ENCODE measurements around the gene BTRC. TPM values are rescaled to one million over a fixed set of nuclear protein-coding genes. Genes with fewer than 3 reads are reported as not detected.
A peak's percentile ranks its signal among the peaks of the same experiment; 100 is the strongest.
"Not testable (repeated sequence)": the region's sequence is repeated elsewhere in the genome, so short reads cannot be mapped to it uniquely, and the experiment has no call there.

BTRC gene
- polyA plus RNA-seq, 3 donors = 2.8 to 4.3 (median 3.1) TPM

DNA sequence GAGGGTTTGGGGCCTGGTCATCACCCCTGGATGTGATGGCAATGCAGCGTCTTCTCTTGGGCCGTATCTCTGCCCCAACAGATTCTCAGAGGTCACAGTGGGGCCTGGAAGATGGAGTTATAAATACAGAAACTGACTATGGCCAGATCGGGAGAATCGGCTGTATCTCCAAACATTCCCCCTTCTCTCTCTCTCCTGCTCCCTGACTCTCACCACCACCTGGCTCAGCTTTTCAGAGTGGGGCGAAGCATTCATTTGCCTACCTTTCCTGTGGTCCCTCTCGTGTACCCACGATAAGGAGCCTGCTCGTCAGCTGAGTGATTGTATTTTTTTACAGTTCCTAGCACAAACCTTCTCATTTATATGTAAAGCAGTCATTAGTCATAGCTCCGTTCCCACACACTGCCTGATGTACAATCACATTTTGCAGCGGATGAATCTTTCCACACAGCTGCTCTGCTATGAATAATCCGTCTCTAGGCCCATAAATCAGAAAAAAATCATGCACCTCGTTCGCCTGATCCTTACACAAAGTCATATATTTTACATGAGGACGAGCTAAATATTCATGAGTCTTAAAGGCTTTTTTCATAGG, 23.2 kb upstream of the BTRC start:
- Mint-ChIP-seq H3K4me1 (no peaks in the 10 kb centered on the region), H3K36me3 (no peaks in the 10 kb centered on the region), H3K4me3 (peak overlapping the region in 1 of 2 donors; percentile 19), H3K27ac (no peak overlapping the region), H3K9me3 (peaks cover 0 to 12% (median 5%) of the 10 kb centered on the region in 7 donors), H3K27me3 (ENCODE audit: low read depth in 3 of 3) (peaks cover 15 to 27% (median 23%) of the 10 kb centered on the region in 3 donors)
- Histone ChIP-seq H3K4me1 (ENCODE audit: control insufficient read depth in 1 of 2, insufficient read depth in 2 of 2, low read length in 2 of 2) (no peaks in the 10 kb centered on the region), H3K9ac (ENCODE audit: insufficient read depth, low read length, poor library complexity, severe bottlenecking) (no peak overlapping the region), H3K9me3 (replicated peaks in 1 of 2; ENCODE audit: control insufficient read depth in 1 of 2, insufficient read depth in 1 of 2, low read length in 2 of 2) (no peaks in the 10 kb centered on the region), H3K79me2 (ENCODE audit: insufficient read depth, low read length) (no peaks in the 10 kb centered on the region), H4K20me1 (ENCODE audit: insufficient read depth, low read length) (no peaks in the 10 kb centered on the region), H3K4me2 (replicated peaks; ENCODE audit: extremely low read depth, low read length, poor library complexity, severe bottlenecking) (no peak overlapping the region), H3K27ac (ENCODE audit: low read depth in 1 of 2, low read length in 2 of 2) (no peak overlapping the region), H2AFZ (ENCODE audit: insufficient read depth, low read depth, low read length, poor library complexity, severe bottlenecking) (no peak overlapping the region), H3K27me3 (ENCODE audit: control insufficient read depth in 2 of 2, insufficient read depth in 2 of 2, low read length in 2 of 2) (peaks cover 0 to 13% of the 10 kb centered on the region in 2 donors), H3K4me3 (replicated peaks in 1 of 3; ENCODE audit: low read depth in 2 of 3, low read length in 3 of 3) (no peak overlapping the region), H3K36me3 (replicated peaks in 1 of 2; ENCODE audit: control insufficient read depth in 1 of 2, insufficient read depth in 2 of 2, low read length in 2 of 2) (no peaks in the 10 kb centered on the region)
- WGBS (ENCODE audit: insufficient coverage) = 86% methylated on average over 10 of the region's 14 CpGs
- intact Hi-C loops (cut with micrococcal nuclease) = no loop called here
- TF ChIP-seq, protein P1, sequence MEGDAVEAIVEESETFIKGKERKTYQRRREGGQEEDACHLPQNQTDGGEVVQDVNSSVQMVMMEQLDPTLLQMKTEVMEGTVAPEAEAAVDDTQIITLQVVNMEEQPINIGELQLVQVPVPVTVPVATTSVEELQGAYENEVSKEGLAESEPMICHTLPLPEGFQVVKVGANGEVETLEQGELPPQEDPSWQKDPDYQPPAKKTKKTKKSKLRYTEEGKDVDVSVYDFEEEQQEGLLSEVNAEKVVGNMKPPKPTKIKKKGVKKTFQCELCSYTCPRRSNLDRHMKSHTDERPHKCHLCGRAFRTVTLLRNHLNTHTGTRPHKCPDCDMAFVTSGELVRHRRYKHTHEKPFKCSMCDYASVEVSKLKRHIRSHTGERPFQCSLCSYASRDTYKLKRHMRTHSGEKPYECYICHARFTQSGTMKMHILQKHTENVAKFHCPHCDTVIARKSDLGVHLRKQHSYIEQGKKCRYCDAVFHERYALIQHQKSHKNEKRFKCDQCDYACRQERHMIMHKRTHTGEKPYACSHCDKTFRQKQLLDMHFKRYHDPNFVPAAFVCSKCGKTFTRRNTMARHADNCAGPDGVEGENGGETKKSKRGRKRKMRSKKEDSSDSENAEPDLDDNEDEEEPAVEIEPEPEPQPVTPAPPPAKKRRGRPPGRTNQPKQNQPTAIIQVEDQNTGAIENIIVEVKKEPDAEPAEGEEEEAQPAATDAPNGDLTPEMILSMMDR (IDR thresholded peaks at IDR 0.05) = no peak
- DNase-seq = no peak

DNA sequence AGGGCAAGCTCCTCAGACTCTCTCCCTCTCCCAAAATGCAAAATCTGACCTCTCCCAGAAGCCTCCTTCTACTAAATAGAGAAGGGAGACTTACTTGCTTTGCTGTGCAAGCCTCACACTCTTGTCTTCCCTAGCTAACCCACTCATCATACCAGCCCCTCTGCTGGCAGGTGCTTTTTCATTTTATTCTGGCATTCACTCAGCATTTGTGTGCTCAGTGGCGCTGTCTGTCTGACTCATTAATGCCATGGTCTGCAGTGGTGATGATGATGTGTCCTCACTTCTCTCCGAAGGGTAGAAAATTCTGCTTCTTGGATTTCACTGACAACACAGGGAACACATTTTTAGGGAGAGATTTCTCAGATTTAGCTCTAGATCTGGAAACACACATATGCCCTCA, 22.0 kb upstream of the BTRC start:
- Mint-ChIP-seq H3K36me3 (no peaks in the 10 kb centered on the region), H3K9me3 (peaks cover 0 to 10% (median under 1%) of the 10 kb centered on the region in 7 donors)
- TF ChIP-seq, protein P1 (IDR thresholded peaks at IDR 0.05) = no peak

DNA sequence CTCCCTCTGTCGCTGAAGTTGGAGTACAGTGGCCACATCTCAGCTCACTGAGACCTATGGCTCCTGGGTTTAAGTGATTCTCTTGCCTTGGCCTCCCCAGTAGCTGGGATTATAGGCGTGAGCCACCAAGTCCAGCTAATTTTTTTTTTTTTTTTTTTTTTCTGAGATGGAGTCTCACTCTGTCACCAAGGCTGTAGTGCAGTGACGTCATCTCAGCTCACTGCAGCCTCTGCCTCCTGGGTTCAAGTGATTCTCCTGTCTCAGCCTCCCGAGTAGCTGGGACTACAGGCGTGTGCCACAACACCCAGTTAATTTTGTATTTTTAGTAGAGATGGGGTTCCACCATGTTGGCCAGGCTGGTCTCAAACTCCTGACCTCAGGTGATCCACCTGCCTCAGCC, 19.7 kb upstream of the BTRC start:
- H3K79me2 ChIP-seq (ENCODE audit: insufficient read depth, low read length); H3K4me1 ChIP-seq (ENCODE audit: control insufficient read depth in 1 of 2, insufficient read depth in 2 of 2, low read length in 2 of 2); H3K36me3 Mint-ChIP-seq; H3K9me3 ChIP-seq (replicated peaks in 1 of 2; ENCODE audit: control insufficient read depth in 1 of 2, insufficient read depth in 1 of 2, low read length in 2 of 2); DNase-seq; H3K4me3 ChIP-seq (replicated peaks in 1 of 3; ENCODE audit: low read depth in 2 of 3, low read length in 3 of 3); H3K27ac ChIP-seq (ENCODE audit: low read depth in 1 of 2, low read length in 2 of 2); intact Hi-C loops (cut with micrococcal nuclease); H3K36me3 ChIP-seq (replicated peaks in 1 of 2; ENCODE audit: control insufficient read depth in 1 of 2, insufficient read depth in 2 of 2, low read length in 2 of 2); H3K4me3 Mint-ChIP-seq; H3K4me2 ChIP-seq (replicated peaks; ENCODE audit: extremely low read depth, low read length, poor library complexity, severe bottlenecking); H3K27ac Mint-ChIP-seq; H2AFZ ChIP-seq (ENCODE audit: insufficient read depth, low read depth, low read length, poor library complexity, severe bottlenecking); H3K9me3 Mint-ChIP-seq; H3K4me1 Mint-ChIP-seq; H3K9ac ChIP-seq (ENCODE audit: insufficient read depth, low read length, poor library complexity, severe bottlenecking); H4K20me1 ChIP-seq (ENCODE audit: insufficient read depth, low read length); H3K27me3 ChIP-seq (ENCODE audit: control insufficient read depth in 2 of 2, insufficient read depth in 2 of 2, low read length in 2 of 2): not testable (repeated sequence)
- WGBS (ENCODE audit: insufficient coverage) = 100% methylated on average over 1 of the region's 5 CpGs
- H3K27me3 Mint-ChIP-seq (ENCODE audit: low read depth in 3 of 3) = peaks cover 17 to 31% (median 28%) of the 10 kb centered on the region in 3 donors

More for the DNA sequence above, 22.0 kb upstream of the BTRC start:
- no peak overlapping the region for H3K27ac Mint-ChIP-seq
- no peaks in the 10 kb centered on the region for H3K79me2 ChIP-seq (ENCODE audit: insufficient read depth, low read length)
- no peaks in the 10 kb centered on the region for H3K9me3 ChIP-seq (replicated peaks in 1 of 2; ENCODE audit: control insufficient read depth in 1 of 2, insufficient read depth in 1 of 2, low read length in 2 of 2)
- H3K27me3 ChIP-seq (ENCODE audit: control insufficient read depth in 2 of 2, insufficient read depth in 2 of 2, low read length in 2 of 2) = peaks cover 0 to 5% of the 10 kb centered on the region in 2 donors
- H2AFZ ChIP-seq (ENCODE audit: insufficient read depth, low read depth, low read length, poor library complexity, severe bottlenecking) = no peak overlapping the region
- H4K20me1 ChIP-seq (ENCODE audit: insufficient read depth, low read length) = no peaks in the 10 kb centered on the region
- H3K4me3 ChIP-seq (replicated peaks in 1 of 3; ENCODE audit: low read depth in 2 of 3, low read length in 3 of 3) = no peak overlapping the region
- no peaks in the 10 kb centered on the region for H3K4me1 Mint-ChIP-seq
- no peaks in the 10 kb centered on the region for H3K36me3 ChIP-seq (replicated peaks in 1 of 2; ENCODE audit: control insufficient read depth in 1 of 2, insufficient read depth in 2 of 2, low read length in 2 of 2)
- H3K4me2 ChIP-seq (replicated peaks; ENCODE audit: extremely low read depth, low read length, poor library complexity, severe bottlenecking) = no peak overlapping the region
- DNase-seq = no peak
- no peak overlapping the region for H3K27ac ChIP-seq (ENCODE audit: low read depth in 1 of 2, low read length in 2 of 2)
- H3K4me3 Mint-ChIP-seq = no peak overlapping the region
- H3K27me3 Mint-ChIP-seq (ENCODE audit: low read depth in 3 of 3) = peaks cover 15 to 27% (median 22%) of the 10 kb centered on the region in 3 donors
- intact Hi-C loops (cut with micrococcal nuclease) = no loop called here
- no peak overlapping the region for H3K9ac ChIP-seq (ENCODE audit: insufficient read depth, low read length, poor library complexity, severe bottlenecking)
- no peaks in the 10 kb centered on the region for H3K4me1 ChIP-seq (ENCODE audit: control insufficient read depth in 1 of 2, insufficient read depth in 2 of 2, low read length in 2 of 2)
- WGBS (ENCODE audit: insufficient coverage) = 100% methylated on average over 1 of the region's 2 CpGs
